ENCODE data around the gene CARMIL1. TPM values are rescaled to one million over a fixed set of nuclear protein-coding genes. Genes with fewer than 3 reads are reported as not detected.

The CARMIL1 gene
- total RNA-seq, 1 experiment from 2014 or later: 25.9 TPM

- POLR2A ChIA-PET: no interaction called here
These were observed 71.4 kb downstream of the CARMIL1 start for GRCh38 chr6:25350573-25350972.

DNA sequence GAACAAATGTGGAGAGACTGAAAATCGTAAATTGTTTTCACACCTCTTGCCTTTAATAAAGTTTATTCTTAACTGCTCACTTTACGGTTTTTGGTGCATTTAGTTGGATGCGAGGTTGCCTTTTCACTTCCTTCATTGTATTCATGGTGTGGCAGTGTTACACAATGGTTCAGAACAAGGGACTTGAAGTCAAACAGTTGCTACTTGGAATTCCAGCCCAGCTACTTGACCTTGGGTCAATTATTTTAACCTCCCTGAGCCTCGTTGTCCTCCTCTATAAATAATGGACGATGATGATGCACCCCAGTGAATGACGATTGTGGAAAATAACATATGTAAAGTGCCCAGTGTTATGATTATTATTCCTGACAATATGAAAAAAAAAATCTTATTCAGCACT is 72.3 kb downstream of the CARMIL1 start:
- no peaks in the 10 kb centered on the region for H3K9me3 Mint-ChIP-seq (ENCODE audit: unreplicated experiment)
- ChIA-PET CTCF (no interaction called here), POLR2A (no interaction called here)
- Histone ChIP-seq H3K27me3 (replicated peaks; ENCODE audit: control insufficient read depth, insufficient read depth, low read length) (no peaks in the 10 kb centered on the region), H3K4me1 (peaks cover 6% of the 10 kb centered on the region), H3K4me3 (ENCODE audit: low read depth, low read length) (no peak overlapping the region), H3K9me3 (no peaks in the 10 kb centered on the region), H3K36me3 (ENCODE audit: control insufficient read depth, insufficient read depth, low read length) (no peaks in the 10 kb centered on the region; the same call in 1 of the 2 replicates)
- intact Hi-C loops (cut with micrococcal nuclease; ENCODE audit: unreplicated experiment): no loop called here
- no peaks in the 10 kb centered on the region for H3K4me1 Mint-ChIP-seq (ENCODE audit: low read depth, unreplicated experiment)
- no peaks in the 10 kb centered on the region for H3K27me3 Mint-ChIP-seq (ENCODE audit: insufficient read depth, unreplicated experiment)
- H3K27ac Mint-ChIP-seq (ENCODE audit: unreplicated experiment): no peak overlapping the region
- no TSS peak for BruUV-seq (replicated peaks)
- H3K4me3 Mint-ChIP-seq (ENCODE audit: unreplicated experiment): no peak overlapping the region
- no peak for DNase-seq
- H3K36me3 Mint-ChIP-seq (ENCODE audit: insufficient read depth, unreplicated experiment): no peaks in the 10 kb centered on the region
- TF ChIP-seq, protein P1, sequence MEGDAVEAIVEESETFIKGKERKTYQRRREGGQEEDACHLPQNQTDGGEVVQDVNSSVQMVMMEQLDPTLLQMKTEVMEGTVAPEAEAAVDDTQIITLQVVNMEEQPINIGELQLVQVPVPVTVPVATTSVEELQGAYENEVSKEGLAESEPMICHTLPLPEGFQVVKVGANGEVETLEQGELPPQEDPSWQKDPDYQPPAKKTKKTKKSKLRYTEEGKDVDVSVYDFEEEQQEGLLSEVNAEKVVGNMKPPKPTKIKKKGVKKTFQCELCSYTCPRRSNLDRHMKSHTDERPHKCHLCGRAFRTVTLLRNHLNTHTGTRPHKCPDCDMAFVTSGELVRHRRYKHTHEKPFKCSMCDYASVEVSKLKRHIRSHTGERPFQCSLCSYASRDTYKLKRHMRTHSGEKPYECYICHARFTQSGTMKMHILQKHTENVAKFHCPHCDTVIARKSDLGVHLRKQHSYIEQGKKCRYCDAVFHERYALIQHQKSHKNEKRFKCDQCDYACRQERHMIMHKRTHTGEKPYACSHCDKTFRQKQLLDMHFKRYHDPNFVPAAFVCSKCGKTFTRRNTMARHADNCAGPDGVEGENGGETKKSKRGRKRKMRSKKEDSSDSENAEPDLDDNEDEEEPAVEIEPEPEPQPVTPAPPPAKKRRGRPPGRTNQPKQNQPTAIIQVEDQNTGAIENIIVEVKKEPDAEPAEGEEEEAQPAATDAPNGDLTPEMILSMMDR (IDR thresholded peaks at IDR 0.05; ENCODE audit: insufficient read depth in 1 of 2, low read depth in 1 of 2, low read length in 1 of 2, severe bottlenecking in 1 of 2, unreplicated experiment in 1 of 2): no peak

More at GRCh38 chr6:25350573-25350972, 71.4 kb downstream of the CARMIL1 start:
- no peak overlapping the region for H3K4me3 ChIP-seq (ENCODE audit: low read depth, low read length)
- H3K27ac Mint-ChIP-seq (ENCODE audit: unreplicated experiment): no peak overlapping the region
- intact Hi-C loops (cut with micrococcal nuclease; ENCODE audit: unreplicated experiment): no loop called here
- BruUV-seq (replicated peaks): no TSS peak
- H3K9me3 ChIP-seq: no peaks in the 10 kb centered on the region
- no peaks in the 10 kb centered on the region for H3K27me3 ChIP-seq (replicated peaks; ENCODE audit: control insufficient read depth, insufficient read depth, low read length)
- TF ChIP-seq, protein P1 (IDR thresholded peaks at IDR 0.05; ENCODE audit: insufficient read depth in 1 of 2, low read depth in 1 of 2, low read length in 1 of 2, severe bottlenecking in 1 of 2, unreplicated experiment in 1 of 2): no peak
- no peaks in the 10 kb centered on the region for H3K27me3 Mint-ChIP-seq (ENCODE audit: insufficient read depth, unreplicated experiment)
- H3K4me3 Mint-ChIP-seq (ENCODE audit: unreplicated experiment): no peak overlapping the region
- CTCF ChIA-PET: no interaction called here
- no peaks in the 10 kb centered on the region for H3K4me1 Mint-ChIP-seq (ENCODE audit: low read depth, unreplicated experiment)
- H3K36me3 Mint-ChIP-seq (ENCODE audit: insufficient read depth, unreplicated experiment): no peaks in the 10 kb centered on the region
- no peak for DNase-seq
- no peaks in the 10 kb centered on the region for H3K9me3 Mint-ChIP-seq (ENCODE audit: unreplicated experiment)
- H3K4me1 ChIP-seq: peaks cover 15% of the 10 kb centered on the region
- no peaks in the 10 kb centered on the region; the same call in 1 of the 2 replicates for H3K36me3 ChIP-seq (ENCODE audit: control insufficient read depth, insufficient read depth, low read length)

- Mint-ChIP-seq H3K27ac (ENCODE audit: unreplicated experiment) (no peak overlapping the region), H3K36me3 (ENCODE audit: insufficient read depth, unreplicated experiment) (no peaks in the 10 kb centered on the region), H3K4me1 (ENCODE audit: low read depth, unreplicated experiment) (no peaks in the 10 kb centered on the region), H3K27me3 (ENCODE audit: insufficient read depth, unreplicated experiment) (no peaks in the 10 kb centered on the region), H3K9me3 (ENCODE audit: unreplicated experiment) (no peaks in the 10 kb centered on the region), H3K4me3 (ENCODE audit: unreplicated experiment) (no peak overlapping the region)
- TF ChIP-seq, protein P1 (IDR thresholded peaks at IDR 0.05; ENCODE audit: insufficient read depth in 1 of 2, low read depth in 1 of 2, low read length in 1 of 2, severe bottlenecking in 1 of 2, unreplicated experiment in 1 of 2): no peak
- Histone ChIP-seq H3K4me3 (ENCODE audit: low read depth, low read length) (no peak overlapping the region), H3K36me3 (ENCODE audit: control insufficient read depth, insufficient read depth, low read length) (no peaks in the 10 kb centered on the region; the same call in 1 of the 2 replicates), H3K9me3 (no peaks in the 10 kb centered on the region), H3K27me3 (replicated peaks; ENCODE audit: control insufficient read depth, insufficient read depth, low read length) (no peaks in the 10 kb centered on the region), H3K4me1 (peaks cover 5% of the 10 kb centered on the region; the same call in 1 of the 2 replicates)
- CTCF ChIA-PET: no interaction called here
- BruUV-seq (replicated peaks): no TSS peak
- intact Hi-C loops (cut with micrococcal nuclease; ENCODE audit: unreplicated experiment): no loop called here
- POLR2A ChIA-PET: no interaction called here
- DNase-seq: no peak
These were observed 73.1 kb downstream of the CARMIL1 start for GRCh38 chr6:25352285-25352684.

Data from Caco-2 (cell line).